Activated B cell treated with CpG ODN at 0.5 μM for 24 hours (primary cell): ENCODE results near the gene FAM120B. TPM values are rescaled to one million over a fixed set of nuclear protein-coding genes. Genes with fewer than 3 reads are reported as not detected.

ENCODE experiments used
- ATAC-seq: fragments of 200-7000 bp; cut with Tn5 transposase; one replicate; pipeline ENCODE4 v1.10.0; 2021; ENCODE audit warnings: low read depth, mild to moderate bottlenecking, moderate library complexity
- CTCF ChIA-PET: fragments of 350-600 bp; sonication (Branson Sonifier 250); formaldehyde crosslinking; loops from one replicate; lab custom pipeline; 2021; ENCODE audit warnings: antibody characterized with exemption; lab: Charles Lee
- POLR2A ChIA-PET: fragments of 350-600 bp; sonication (Branson Sonifier 250); formaldehyde crosslinking; loops from one replicate; lab custom pipeline; 2021; ENCODE audit warnings: antibody characterized with exemption; lab: Charles Lee
- DNase-seq: peaks from one replicate; pipeline ENCODE4 v3.0.0; 2022
- H3K27ac Mint-ChIP-seq: one replicate; pipeline ENCODE4 v1.8.0; 2020; ENCODE audit warnings: mixed read lengths
- H3K27me3 Mint-ChIP-seq: one replicate; pipeline ENCODE4 v1.8.0; 2021; ENCODE audit warnings: mixed read lengths
- H3K36me3 Mint-ChIP-seq: one replicate; pipeline ENCODE4 v1.8.0; 2021; ENCODE audit warnings: low read depth, mixed read lengths
- H3K4me1 Mint-ChIP-seq: one replicate; pipeline ENCODE4 v1.8.0; 2021; ENCODE audit warnings: mixed read lengths
- H3K4me3 Mint-ChIP-seq: one replicate; pipeline ENCODE4 v1.8.0; 2020; ENCODE audit warnings: mild to moderate bottlenecking, mixed read lengths
- H3K9me3 Mint-ChIP-seq: one replicate; pipeline ENCODE4 v1.8.0; 2020; ENCODE audit warnings: mixed read lengths
- CTCF ChIP-seq: fragments of 200-600 bp; IDR thresholded peaks from one replicate; pipeline ENCODE4 v1.8.0; 2022; ENCODE audit warnings: antibody characterized with exemption, mild to moderate bottlenecking
- intact Hi-C: fragments of 100-400 bp; cut with micrococcal nuclease; formaldehyde crosslinking; loops from one replicate; pipeline ENCODE4 v1.15.1; 2024
- total RNA-seq: library from RNA; stranded (reverse); gene quantifications from 2 replicates; pipeline ENCODE4 v1.2.3, GENCODE V29; 2022

Gene FAM120B
- total RNA-seq, 1 donor from 2014 or later: 35.1 TPM

- H3K27ac Mint-ChIP-seq: peak overlapping the region; percentile 46
- no peak overlapping the region for H3K4me3 Mint-ChIP-seq
- H3K4me1 Mint-ChIP-seq: peaks cover 14% of the 10 kb centered on the region
Observed at GRCh38 chr6:170376386-170377043, 70.0 kb downstream of the FAM120B start.

GRCh38 chr6:170378502-170378901 is 71.9 kb downstream of the FAM120B start:
- H3K4me3 Mint-ChIP-seq: no peak overlapping the region
- CTCF ChIA-PET: no interaction called here
- POLR2A ChIA-PET: no interaction called here
- ATAC-seq: no peak
- H3K27ac Mint-ChIP-seq: no peak overlapping the region
- no peaks in the 10 kb centered on the region for H3K27me3 Mint-ChIP-seq
- TF ChIP-seq CTCF: no peak
- intact Hi-C loops: no loop called here
- peaks cover 25% of the 10 kb centered on the region for H3K36me3 Mint-ChIP-seq
- no peak for DNase-seq
- no peaks in the 10 kb centered on the region for H3K9me3 Mint-ChIP-seq
- H3K4me1 Mint-ChIP-seq: peaks cover 16% of the 10 kb centered on the region

More at GRCh38 chr6:170376386-170377043, 70.0 kb downstream of the FAM120B start:
- ChIA-PET POLR2A (no interaction called here), CTCF (interaction anchor here (1.3 kb wide), 1 partner anchor 10 kb away, joined by 3 read pairs; no protein-coding TSS in a partner anchor)
- no peak for DNase-seq
- Mint-ChIP-seq H3K36me3 (peaks cover 24% of the 10 kb centered on the region), H3K27me3 (no peaks in the 10 kb centered on the region), H3K9me3 (no peaks in the 10 kb centered on the region)
- no peak for TF ChIP-seq CTCF
- intact Hi-C loops: no loop called here
- ATAC-seq: no peak

- TF ChIP-seq CTCF: no peak
- Mint-ChIP-seq H3K27me3 (no peaks in the 10 kb centered on the region), H3K4me1 (peaks cover 6% of the 10 kb centered on the region), H3K4me3 (no peak overlapping the region), H3K27ac (no peak overlapping the region), H3K9me3 (no peaks in the 10 kb centered on the region), H3K36me3 (peaks cover 25% of the 10 kb centered on the region)
- intact Hi-C loops: no loop called here
- CTCF ChIA-PET: no interaction called here
- ATAC-seq (no peak), DNase-seq (no peak)
- POLR2A ChIA-PET: no interaction called here
Observed at GRCh38 chr6:170381562-170381961, 75.0 kb downstream of the FAM120B start.

- no peaks in the 10 kb centered on the region for H3K27me3 Mint-ChIP-seq
- intact Hi-C loops: no loop called here
- TF ChIP-seq CTCF: no peak
- ChIA-PET CTCF (no interaction called here), POLR2A (no interaction called here)
- no peak overlapping the region for H3K4me3 Mint-ChIP-seq
- DNase-seq (no peak), ATAC-seq (no peak)
- H3K27ac Mint-ChIP-seq: no peak overlapping the region
- H3K9me3 Mint-ChIP-seq: no peaks in the 10 kb centered on the region
- H3K4me1 Mint-ChIP-seq: peaks cover 5% of the 10 kb centered on the region
- peaks cover 31% of the 10 kb centered on the region for H3K36me3 Mint-ChIP-seq
Observed at GRCh38 chr6:170383466-170384035, 77.0 kb downstream of the FAM120B start.

- POLR2A ChIA-PET: no interaction called here
- CTCF ChIA-PET: no interaction called here
- H3K4me1 Mint-ChIP-seq: peaks cover 5% of the 10 kb centered on the region
Observed at GRCh38 chr6:170385506-170385905, 78.9 kb downstream of the FAM120B start.

More at GRCh38 chr6:170385506-170385905, 78.9 kb downstream of the FAM120B start:
- Mint-ChIP-seq H3K36me3 (peaks cover 50% of the 10 kb centered on the region), H3K4me3 (no peak overlapping the region), H3K9me3 (no peaks in the 10 kb centered on the region), H3K27ac (no peak overlapping the region), H3K27me3 (no peaks in the 10 kb centered on the region)
- DNase-seq (no peak), ATAC-seq (no peak)
- intact Hi-C loops: no loop called here
- TF ChIP-seq CTCF: no peak
